Breast epithelium (tissue), 4 donors: ENCODE results near the gene DNAJA3. TPM values are rescaled to one million over a fixed set of nuclear protein-coding genes. Genes with fewer than 3 reads are reported as not detected.
A peak's percentile ranks its signal among the peaks of the same experiment; 100 is the strongest.

Source experiments
- DNase-seq, 2 donors: peaks; one replicate each; pipeline ENCODE4 v3.0.0-alpha.2; 2019; ENCODE audit warnings: low spot score in 2 of 2
- H3K27ac ChIP-seq, 2 donors: fragments of 200-600 bp; sonication (generic) in 1 of 2; one replicate each; pipeline ENCODE4 v1.5.1; 2016 to 2019; ENCODE audit warnings: mild to moderate bottlenecking in 1 of 2
- H3K27me3 ChIP-seq, 2 donors: fragments of 200-600 bp; sonication (generic) in 1 of 2; one replicate each; pipeline versions ENCODE4 v1.5.1 to v1.6.0; 2017 to 2019; ENCODE audit warnings: control low read depth in 1 of 2, mild to moderate bottlenecking in 1 of 2
- H3K36me3 ChIP-seq: fragments of 200-600 bp; one replicate; pipeline ENCODE4 v1.5.1; 2019
- H3K4me1 ChIP-seq, 2 donors: fragments of 200-600 bp; sonication (generic); one replicate each; pipeline ENCODE4 v1.5.1; 2016 to 2019; ENCODE audit warnings: control low read depth in 1 of 2
- H3K4me3 ChIP-seq, 3 donors: fragments of 200-600 bp; sonication (generic); 1 replicate in 2 of 3; 2 replicates in 1 of 3; pipeline ENCODE4 v1.5.1; 2016 to 2019; ENCODE audit warnings: mild to moderate bottlenecking in 3 of 3, moderate library complexity in 2 of 3
- H3K9me3 ChIP-seq, 2 donors: fragments of 200-600 bp; sonication (generic) in 1 of 2; one replicate each; pipeline ENCODE4 v1.5.1; 2016 to 2019; ENCODE audit warnings: control low read depth in 1 of 2
- CTCF ChIP-seq, 3 donors: fragments of 450-650 bp; IDR thresholded peaks; one replicate each; pipeline ENCODE4 v1.5.1; 2016 to 2017; ENCODE audit warnings: antibody characterized with exemption in 3 of 3, mild to moderate bottlenecking in 3 of 3, moderate library complexity in 3 of 3
- POLR2A ChIP-seq: fragments of 450-650 bp; IDR thresholded peaks from one replicate; pipeline ENCODE4 v1.6.1; 2016; ENCODE audit warnings: antibody characterized with exemption, mild to moderate bottlenecking, moderate library complexity
- POLR2AphosphoS5 ChIP-seq, 3 donors: sonication (generic); formaldehyde crosslinking; IDR thresholded peaks; one replicate each; pipeline ENCODE4 v1.6.1; 2017; ENCODE audit warnings: antibody characterized with exemption in 3 of 3
- intact Hi-C: fragments of 100-400 bp; cut with DNase I; formaldehyde crosslinking; loops from one replicate; pipeline ENCODE4 v1.15.1; 2023; ENCODE audit warnings: low total_unique reads
- total RNA-seq, 3 donors: library from RNA; depleted of rRNA; stranded (reverse); fragments of >200 nt; gene quantifications; one replicate each; pipeline ENCODE4 v1.1.0, GENCODE V29; 2016

The DNAJA3 gene
- total RNA-seq, 3 donors from 2014 or later = 32.6 to 54.2 (median 45.9) TPM

GRCh38 chr16:4385789-4386450 is 39.7 kb upstream of the DNAJA3 start:
- no peaks in the 10 kb centered on the region for H3K9me3 ChIP-seq
- intact Hi-C loops = no loop called here
- no peak for DNase-seq
- no peak for TF ChIP-seq POLR2AphosphoS5 (IDR thresholded peaks at IDR 0.05)
- no peak for TF ChIP-seq POLR2A
- TF ChIP-seq CTCF (IDR thresholded peaks at IDR 0.05) = no peak
- peak overlapping the region; percentile 66 to 85 for H3K27ac ChIP-seq
- peaks cover 4 to 15% of the 10 kb centered on the region in 2 donors for H3K4me1 ChIP-seq
- no peaks in the 10 kb centered on the region for H3K27me3 ChIP-seq
- H3K4me3 ChIP-seq = no peak overlapping the region
- H3K36me3 ChIP-seq = peaks cover 4% of the 10 kb centered on the region

GRCh38 chr16:4386451-4386805 is 39.2 kb upstream of the DNAJA3 start:
- Histone ChIP-seq H3K4me3 (no peak overlapping the region), H3K27me3 (no peaks in the 10 kb centered on the region), H3K9me3 (no peaks in the 10 kb centered on the region), H3K36me3 (peaks cover 4% of the 10 kb centered on the region), H3K27ac (peak overlapping the region; percentile 66 to 85), H3K4me1 (peaks cover 4 to 15% of the 10 kb centered on the region in 2 donors)
- DNase-seq = no peak
- intact Hi-C loops = no loop called here
- no peak for TF ChIP-seq POLR2AphosphoS5 (IDR thresholded peaks at IDR 0.05)
- no peak for TF ChIP-seq CTCF (IDR thresholded peaks at IDR 0.05)
- no peak for TF ChIP-seq POLR2A

- Histone ChIP-seq H3K36me3 (peaks cover 2% of the 10 kb centered on the region), H3K27me3 (no peaks in the 10 kb centered on the region), H3K4me3 (no peak overlapping the region), H3K4me1 (peaks cover 4 to 19% of the 10 kb centered on the region in 2 donors), H3K27ac (peak overlapping the region; percentile 66 to 85), H3K9me3 (no peaks in the 10 kb centered on the region)
- intact Hi-C loops = no loop called here
- no peak for DNase-seq
- no peak for TF ChIP-seq POLR2AphosphoS5 (IDR thresholded peaks at IDR 0.05)
- no peak for TF ChIP-seq CTCF (IDR thresholded peaks at IDR 0.05)
- no peak for TF ChIP-seq POLR2A
Measured at GRCh38 chr16:4386951-4387565, 38.6 kb upstream of the DNAJA3 start.

- Histone ChIP-seq H3K4me3 (no peak overlapping the region), H3K36me3 (no peaks in the 10 kb centered on the region), H3K27me3 (no peaks in the 10 kb centered on the region), H3K9me3 (no peaks in the 10 kb centered on the region), H3K4me1 (peaks cover 7 to 26% of the 10 kb centered on the region in 2 donors), H3K27ac (peak overlapping the region; percentile 66 to 85)
- intact Hi-C loops = no loop called here
- DNase-seq = no peak
- TF ChIP-seq CTCF (IDR thresholded peaks at IDR 0.05) (no peak), POLR2A (no peak)
Measured at GRCh38 chr16:4387781-4388180, 37.9 kb upstream of the DNAJA3 start.

- intact Hi-C loops = no loop called here
- Histone ChIP-seq H3K27ac (peak overlapping the region; percentile 66 to 85), H3K4me1 (peaks cover 10 to 28% of the 10 kb centered on the region in 2 donors), H3K9me3 (no peaks in the 10 kb centered on the region), H3K4me3 (no peak overlapping the region), H3K36me3 (no peaks in the 10 kb centered on the region), H3K27me3 (no peaks in the 10 kb centered on the region)
- DNase-seq = no peak
- TF ChIP-seq POLR2AphosphoS5 (IDR thresholded peaks at IDR 0.05) (no peak), CTCF (IDR thresholded peaks at IDR 0.05) (no peak)
Measured at GRCh38 chr16:4388271-4389021, 37.2 kb upstream of the DNAJA3 start.
